Breast epithelium (tissue), 3 donors: Measurements from ENCODE around the gene GRWD1.

Experiments used
- CTCF ChIP-seq, 3 donors: fragments of 450-650 bp; IDR thresholded peaks; one replicate each; pipeline ENCODE4 v1.5.1; 2016 to 2017; ENCODE audit warnings: antibody characterized with exemption in 3 of 3, mild to moderate bottlenecking in 3 of 3, moderate library complexity in 3 of 3
- POLR2AphosphoS5 ChIP-seq, 3 donors: sonication (generic); formaldehyde crosslinking; IDR thresholded peaks; one replicate each; pipeline ENCODE4 v1.6.1; 2017; ENCODE audit warnings: antibody characterized with exemption in 3 of 3

- TF ChIP-seq CTCF (IDR thresholded peaks at IDR 0.05) (no peak), POLR2AphosphoS5 (IDR thresholded peaks at IDR 0.05) (no peak)
These were observed 33.9 kb downstream of the GRWD1 start for GRCh38 chr19:48479686-48480085.
